GM18508 (cell line): ENCODE measurements around the gene MBNL1.
"Not testable (repeated sequence)": the region's sequence is repeated elsewhere in the genome, so short reads cannot be mapped to it uniquely, and the experiment has no call there.

Experiments
- ATAC-seq: cut with Tn5 transposase; IDR thresholded peaks from one replicate; pipeline ENCODE4 v1.9.1; 2021; ENCODE audit warnings: moderate number of reproducible peaks; ENCODE audit not compliant: insufficient read depth, unreplicated experiment

The MBNL1 gene

DNA sequence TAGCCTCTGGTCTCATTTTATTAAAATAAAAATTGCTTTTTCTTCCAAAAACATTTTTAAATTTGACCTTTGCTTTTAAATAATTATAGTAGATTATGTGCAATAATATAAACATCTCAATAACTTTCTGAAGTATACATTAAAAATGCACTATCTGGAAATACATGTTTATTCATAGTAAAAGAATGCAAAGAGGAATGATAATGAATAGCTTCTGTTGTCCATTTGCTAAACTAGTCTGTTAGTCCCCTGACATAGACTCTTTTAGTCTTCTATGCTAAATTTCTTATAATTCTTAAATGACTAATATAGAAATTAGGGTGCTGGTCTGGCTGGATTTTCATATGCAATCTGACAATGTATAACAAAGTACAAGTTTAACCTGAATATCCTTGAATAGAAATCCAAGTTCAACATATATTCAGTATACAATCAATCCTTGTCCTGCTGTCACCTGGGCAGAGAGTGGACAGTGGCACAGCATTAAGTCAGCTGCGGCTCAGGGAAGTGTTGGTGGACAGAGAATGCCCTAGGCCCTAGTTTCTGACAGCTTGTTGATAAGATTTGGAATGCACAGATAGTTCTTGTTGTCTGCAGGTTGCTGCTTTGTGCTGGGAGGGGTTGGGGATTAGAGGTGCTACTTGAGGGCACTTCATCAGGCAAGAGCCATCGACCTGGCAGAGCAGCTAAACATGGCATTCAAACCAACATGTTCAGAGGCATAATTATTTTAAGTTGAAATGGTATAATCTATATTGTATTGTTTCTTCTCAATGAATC is 161.7 kb downstream of the MBNL1 start:
- no peak for ATAC-seq

GRCh38 chr3:152434142-152434541 is 165.4 kb downstream of the MBNL1 start:
- no peak for ATAC-seq

DNA sequence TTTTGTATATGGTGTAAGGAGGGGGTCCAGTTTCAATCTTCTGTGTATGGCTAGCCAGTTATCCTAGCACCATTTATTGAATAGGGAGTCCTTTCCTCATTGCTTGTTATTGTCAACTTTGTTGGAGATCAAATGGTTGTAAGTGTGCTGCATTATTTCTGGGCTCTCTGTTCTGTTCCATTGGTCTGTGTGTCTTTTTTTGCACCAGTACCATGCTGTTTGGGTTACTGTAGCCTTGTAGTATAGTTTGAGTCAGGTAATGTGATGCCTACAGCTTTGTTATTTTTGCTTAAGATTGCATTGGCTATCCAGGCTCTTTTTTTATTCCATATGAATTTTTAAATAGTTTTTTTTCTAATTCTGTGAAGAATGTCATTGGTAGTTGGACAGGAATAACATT is 166.5 kb downstream of the MBNL1 start:
- not testable (repeated sequence) for ATAC-seq

DNA sequence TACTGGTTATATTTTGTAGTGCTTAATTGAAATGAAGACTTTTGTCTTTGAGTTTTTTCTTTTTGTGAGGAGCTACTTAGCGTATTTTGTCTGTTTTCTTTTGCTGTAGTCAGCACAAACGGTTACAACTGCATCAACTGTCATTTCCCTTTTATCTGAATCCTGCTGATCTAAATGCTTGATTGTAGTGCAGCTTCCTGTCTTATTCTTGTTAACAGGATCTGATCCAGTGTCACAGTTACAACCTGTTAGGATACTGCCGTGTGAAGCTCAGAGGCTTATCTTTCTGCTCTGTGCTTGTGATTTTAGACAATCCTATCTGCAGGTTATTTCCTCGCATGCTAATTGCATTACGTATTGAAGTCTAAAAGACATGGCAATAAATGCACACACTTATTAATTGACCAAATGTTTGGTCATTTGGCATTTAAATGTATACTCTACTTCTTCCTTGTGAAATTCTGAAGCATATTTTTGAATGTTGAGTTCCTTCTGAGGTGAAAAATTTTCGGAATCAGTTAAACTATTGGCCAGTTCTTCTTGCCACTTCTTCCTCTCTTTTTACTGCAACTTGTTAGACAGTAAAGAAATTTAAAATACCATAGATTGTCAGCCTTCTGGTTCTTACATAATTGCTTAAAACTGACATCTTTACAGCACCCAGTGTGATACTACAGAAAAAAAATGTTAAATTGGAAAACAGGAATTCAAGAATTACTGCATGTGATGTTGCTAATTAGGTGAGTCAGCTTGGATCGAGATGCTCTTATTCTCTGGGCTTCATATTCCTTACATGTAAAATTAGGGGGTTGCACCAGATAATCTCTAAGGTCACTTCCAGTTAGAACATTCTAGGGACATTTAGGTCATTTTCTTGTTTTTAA is 168.2 kb downstream of the MBNL1 start:
- no peak for ATAC-seq

DNA sequence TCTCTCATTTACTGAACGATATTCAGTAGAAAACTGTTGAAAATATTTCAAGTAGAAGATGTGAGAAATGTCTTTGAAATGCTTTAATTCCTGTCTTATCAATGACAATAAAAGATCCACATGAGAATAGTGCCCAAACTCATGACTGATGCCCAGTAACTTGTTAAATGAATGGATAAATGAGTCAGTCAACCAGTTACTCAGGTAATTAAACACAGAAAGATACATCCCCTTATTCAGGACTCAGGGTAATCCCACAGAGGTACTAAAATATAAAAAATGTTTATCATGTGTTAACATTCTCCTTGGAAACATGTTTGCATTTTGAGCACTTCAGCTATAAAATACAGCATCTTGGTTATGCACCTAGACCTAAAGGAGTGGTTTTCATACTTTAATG is 169.5 kb downstream of the MBNL1 start:
- no peak for ATAC-seq

GRCh38 chr3:152438706-152439105 is 170.0 kb downstream of the MBNL1 start:
- ATAC-seq: no peak

GRCh38 chr3:152440243-152440642 is 171.5 kb downstream of the MBNL1 start:
- ATAC-seq: not testable (repeated sequence)

GRCh38 chr3:152443212-152444023 is 174.7 kb downstream of the MBNL1 start:
- peak; percentile 26 for ATAC-seq

GRCh38 chr3:152444029-152444641 is 175.4 kb downstream of the MBNL1 start:
- ATAC-seq: peak; percentile 40

- ATAC-seq: no peak
Observed at GRCh38 chr3:152445212-152445611, 176.5 kb downstream of the MBNL1 start.

DNA sequence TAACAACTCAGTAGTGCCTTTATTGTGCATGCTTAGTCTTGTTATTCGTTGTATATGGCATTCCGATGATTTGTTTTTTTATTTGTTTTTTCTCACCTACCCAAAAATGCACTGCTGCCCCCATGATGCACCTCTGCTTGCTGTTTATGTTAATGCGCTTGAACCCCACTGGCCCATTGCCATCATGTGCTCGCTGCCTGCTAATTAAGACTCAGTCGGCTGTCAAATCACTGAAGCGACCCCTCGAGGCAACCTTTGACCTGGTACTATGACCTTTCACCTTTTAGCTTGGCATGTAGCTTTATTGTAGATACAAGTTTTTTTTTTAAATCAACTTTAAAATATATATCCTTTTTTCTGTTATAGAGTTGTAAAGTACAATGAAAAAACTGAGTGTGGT is 177.8 kb downstream of the MBNL1 start:
- no peak for ATAC-seq

- ATAC-seq: no peak
Observed at GRCh38 chr3:152447511-152447910, 178.8 kb downstream of the MBNL1 start.

- no peak for ATAC-seq
Observed at GRCh38 chr3:152448091-152448490, 179.4 kb downstream of the MBNL1 start.

GRCh38 chr3:152452318-152452717 is 183.6 kb downstream of the MBNL1 start:
- no peak for ATAC-seq

GRCh38 chr3:152454076-152454875 is 185.5 kb downstream of the MBNL1 start:
- no peak for ATAC-seq

GRCh38 chr3:152455989-152456388 is 187.3 kb downstream of the MBNL1 start:
- no peak for ATAC-seq

- no peak for ATAC-seq
Observed at GRCh38 chr3:152457500-152458375, 189.0 kb downstream of the MBNL1 start.

GRCh38 chr3:152458376-152459117 is 189.8 kb downstream of the MBNL1 start:
- ATAC-seq: no peak
